ENCODE measurements around the gene KCNF1.

DNA sequence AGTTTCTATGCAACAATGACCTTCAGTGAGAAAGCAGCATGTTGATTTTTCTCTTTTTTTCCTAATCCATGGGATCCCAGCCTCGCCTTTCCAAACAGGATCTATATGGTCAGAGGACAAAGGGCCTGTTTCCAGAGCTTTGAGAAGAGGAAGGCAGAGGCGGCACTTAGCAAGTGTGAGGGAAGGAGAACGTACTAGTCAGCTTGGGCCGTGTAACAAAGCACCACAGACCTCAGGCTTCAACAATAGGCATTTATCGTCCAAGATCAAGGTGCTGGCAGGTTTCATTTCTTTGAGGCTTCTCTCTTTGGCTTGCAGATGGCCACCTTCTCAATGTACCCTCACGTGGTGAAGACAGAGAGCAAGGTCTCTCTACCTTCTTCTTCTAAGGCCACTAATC lies 7.3 kb upstream of the KCNF1 start:
- TF ChIP-seq, protein P1, sequence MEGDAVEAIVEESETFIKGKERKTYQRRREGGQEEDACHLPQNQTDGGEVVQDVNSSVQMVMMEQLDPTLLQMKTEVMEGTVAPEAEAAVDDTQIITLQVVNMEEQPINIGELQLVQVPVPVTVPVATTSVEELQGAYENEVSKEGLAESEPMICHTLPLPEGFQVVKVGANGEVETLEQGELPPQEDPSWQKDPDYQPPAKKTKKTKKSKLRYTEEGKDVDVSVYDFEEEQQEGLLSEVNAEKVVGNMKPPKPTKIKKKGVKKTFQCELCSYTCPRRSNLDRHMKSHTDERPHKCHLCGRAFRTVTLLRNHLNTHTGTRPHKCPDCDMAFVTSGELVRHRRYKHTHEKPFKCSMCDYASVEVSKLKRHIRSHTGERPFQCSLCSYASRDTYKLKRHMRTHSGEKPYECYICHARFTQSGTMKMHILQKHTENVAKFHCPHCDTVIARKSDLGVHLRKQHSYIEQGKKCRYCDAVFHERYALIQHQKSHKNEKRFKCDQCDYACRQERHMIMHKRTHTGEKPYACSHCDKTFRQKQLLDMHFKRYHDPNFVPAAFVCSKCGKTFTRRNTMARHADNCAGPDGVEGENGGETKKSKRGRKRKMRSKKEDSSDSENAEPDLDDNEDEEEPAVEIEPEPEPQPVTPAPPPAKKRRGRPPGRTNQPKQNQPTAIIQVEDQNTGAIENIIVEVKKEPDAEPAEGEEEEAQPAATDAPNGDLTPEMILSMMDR (conservative IDR thresholded peaks at IDR 0.05 in 1 of 2, IDR thresholded peaks at IDR 0.05 in 1 of 2; ENCODE audit: low read depth in 1 of 2, low read length in 2 of 2), result no peak
- no peak for TF ChIP-seq EZH2 (IDR thresholded peaks at IDR 0.05; ENCODE audit: low read length, missing control alignments)
